HCT116 (cell line): ENCODE results near the gene PLXNB3.

Source experiments
- CTCF ChIP-seq, 3 experiments: fragments of 200-600 bp in 1 of 3; sonication (generic) in 1 of 3; IDR thresholded peaks in 2 of 3; conservative IDR thresholded peaks in 1 of 3; 2 replicates each; pipeline ENCODE4 v1.5.1; 2012 to 2017; ENCODE audit warnings: low read depth in 2 of 3, low read length in 2 of 3, antibody characterized with exemption in 1 of 3, borderline replicate concordance in 1 of 3, control low read depth in 1 of 3, mild to moderate bottlenecking in 1 of 3, mixed read lengths in 1 of 3, mixed run types in 1 of 3, moderate library complexity in 1 of 3; ENCODE audit not compliant: insufficient read depth in 1 of 3
- EZH2 ChIP-seq: fragments of 200-600 bp; sonication (generic); IDR thresholded peaks from 2 replicates; pipeline ENCODE4 v1.6.1; 2017; ENCODE audit warnings: antibody characterized with exemption, mixed run types
- EZH2phosphoT487 ChIP-seq: fragments of 200-600 bp; IDR thresholded peaks from 2 replicates; pipeline ENCODE4 v1.6.1; 2018; ENCODE audit warnings: antibody characterized with exemption, borderline replicate concordance
- MAX ChIP-seq: IDR thresholded peaks from 2 replicates; pipeline ENCODE4 v1.6.1; 2012
- POLR2A ChIP-seq: IDR thresholded peaks from 2 replicates; pipeline ENCODE4 v1.7.0; 2011; ENCODE audit warnings: borderline replicate concordance; ENCODE audit not compliant: insufficient read depth, insufficient read length; ENCODE audit errors: extremely low read depth
- SP1 ChIP-seq: IDR thresholded peaks from 2 replicates; pipeline ENCODE4 v1.6.1; 2012; ENCODE audit warnings: low read depth
- ZFX ChIP-seq: fragments of 450-650 bp; IDR thresholded peaks from 2 replicates; pipeline ENCODE4 v1.6.1; 2017

GRCh38 chrX:153799326-153799725, 35.3 kb downstream of the PLXNB3 start:
- no peak for TF ChIP-seq MAX
- no peak for TF ChIP-seq CTCF (IDR thresholded peaks at IDR 0.05 in 2 of 3, conservative IDR thresholded peaks at IDR 0.05 in 1 of 3; ENCODE audit: borderline replicate concordance in 1 of 3, insufficient read depth in 1 of 3, low read depth in 2 of 3, low read length in 2 of 3)
- no peak for TF ChIP-seq POLR2A
- TF ChIP-seq EZH2, result no peak
- TF ChIP-seq ZFX, result no peak
- TF ChIP-seq EZH2phosphoT487, result no peak
- no peak for TF ChIP-seq SP1
